ENCODE results near the gene IL1F10. TPM values are rescaled to one million over a fixed set of nuclear protein-coding genes. Genes with fewer than 3 reads are reported as not detected.

The IL1F10 gene
- total and polyA plus RNA-seq, 2 donors (not counting 3 experiments of a cell fraction or from before 2014, with no cell fraction given): not detected

DNA sequence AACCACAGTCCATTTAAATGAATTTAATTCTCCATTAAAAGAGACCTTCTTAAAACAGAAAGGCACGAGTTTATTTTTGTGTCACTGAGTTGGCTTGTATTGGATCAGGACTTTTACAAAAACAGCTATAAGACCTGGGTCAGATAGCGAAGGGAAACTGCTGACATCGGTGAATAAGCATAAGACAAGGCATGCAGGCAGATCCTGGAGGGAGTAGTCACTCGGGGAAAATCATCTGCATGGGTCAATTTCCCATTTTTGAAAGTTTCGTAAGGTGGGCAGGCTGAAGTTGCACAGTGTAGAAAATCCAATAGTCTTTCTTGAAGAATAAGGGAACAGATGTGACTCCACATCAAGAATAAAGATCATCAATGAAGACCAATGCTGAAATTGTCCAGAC is 28.1 kb upstream of the IL1F10 start:
- Histone ChIP-seq H3K27ac (ENCODE audit: insufficient read depth, low read depth, low read length) (no peak overlapping the region), H3K9me3 (replicated peaks; ENCODE audit: control insufficient read depth, insufficient read depth, low read length) (no peaks in the 10 kb centered on the region), H3K4me1 (ENCODE audit: control insufficient read depth, extremely low read depth, insufficient read depth, low read length) (no peaks in the 10 kb centered on the region), H3K36me3 (ENCODE audit: control insufficient read depth in 2 of 2, extremely low read depth in 1 of 2, insufficient read depth in 2 of 2, low read length in 2 of 2) (no peaks in the 10 kb centered on the region), H2AFZ (ENCODE audit: low read depth, low read length) (no peak overlapping the region), H3K4me3 (replicated peaks in 1 of 3; ENCODE audit: insufficient read depth in 1 of 3, low read depth in 1 of 3, low read length in 3 of 3) (no peak overlapping the region), H3K9ac (replicated peaks; ENCODE audit: extremely low read depth, insufficient read depth, low read length) (no peak overlapping the region), H3K79me2 (ENCODE audit: control insufficient read depth, insufficient read depth, low read length) (no peaks in the 10 kb centered on the region), H3K27me3 (ENCODE audit: control insufficient read depth in 2 of 2, insufficient read depth in 2 of 2, low read length in 2 of 2) (peaks cover 0 to 3% of the 10 kb centered on the region in 2 experiments), H4K20me1 (replicated peaks; ENCODE audit: control insufficient read depth, extremely low read depth, insufficient read depth, low read length) (no peaks in the 10 kb centered on the region), H3K9me1 (replicated peaks; ENCODE audit: control insufficient read depth, extremely low read depth, insufficient read depth, low read length) (no peaks in the 10 kb centered on the region), H3K4me2 (ENCODE audit: insufficient read depth, low read length) (no peak overlapping the region)
- TF ChIP-seq, protein P1, sequence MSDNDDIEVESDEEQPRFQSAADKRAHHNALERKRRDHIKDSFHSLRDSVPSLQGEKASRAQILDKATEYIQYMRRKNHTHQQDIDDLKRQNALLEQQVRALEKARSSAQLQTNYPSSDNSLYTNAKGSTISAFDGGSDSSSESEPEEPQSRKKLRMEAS (IDR thresholded peaks at IDR 0.05; ENCODE audit: insufficient read depth, insufficient read length): no peak
- TF ChIP-seq EZH2 (IDR thresholded peaks at IDR 0.05; ENCODE audit: borderline replicate concordance, low read depth, low read length, severe bottlenecking): no peak
- no peak for TF ChIP-seq POLR2AphosphoS5 (IDR thresholded peaks at IDR 0.05; ENCODE audit: insufficient read depth, low read depth, low read length)
- TF ChIP-seq FOS (IDR thresholded peaks at IDR 0.05; ENCODE audit: borderline replicate concordance, insufficient read depth, low read length): no peak
- TF ChIP-seq MYC (IDR thresholded peaks at IDR 0.05; ENCODE audit: low read depth, low read length): no peak
- TF ChIP-seq JUN (IDR thresholded peaks at IDR 0.05; ENCODE audit: borderline replicate concordance, insufficient read depth, insufficient read length, low read depth): no peak
- TF ChIP-seq POLR2A (IDR thresholded peaks at IDR 0.05; ENCODE audit: low read depth, low read length): no peak
- no peak for TF ChIP-seq GATA2 (IDR thresholded peaks at IDR 0.05; ENCODE audit: insufficient read depth, insufficient read length, low read depth, low read length)
- TF ChIP-seq, protein P2, sequence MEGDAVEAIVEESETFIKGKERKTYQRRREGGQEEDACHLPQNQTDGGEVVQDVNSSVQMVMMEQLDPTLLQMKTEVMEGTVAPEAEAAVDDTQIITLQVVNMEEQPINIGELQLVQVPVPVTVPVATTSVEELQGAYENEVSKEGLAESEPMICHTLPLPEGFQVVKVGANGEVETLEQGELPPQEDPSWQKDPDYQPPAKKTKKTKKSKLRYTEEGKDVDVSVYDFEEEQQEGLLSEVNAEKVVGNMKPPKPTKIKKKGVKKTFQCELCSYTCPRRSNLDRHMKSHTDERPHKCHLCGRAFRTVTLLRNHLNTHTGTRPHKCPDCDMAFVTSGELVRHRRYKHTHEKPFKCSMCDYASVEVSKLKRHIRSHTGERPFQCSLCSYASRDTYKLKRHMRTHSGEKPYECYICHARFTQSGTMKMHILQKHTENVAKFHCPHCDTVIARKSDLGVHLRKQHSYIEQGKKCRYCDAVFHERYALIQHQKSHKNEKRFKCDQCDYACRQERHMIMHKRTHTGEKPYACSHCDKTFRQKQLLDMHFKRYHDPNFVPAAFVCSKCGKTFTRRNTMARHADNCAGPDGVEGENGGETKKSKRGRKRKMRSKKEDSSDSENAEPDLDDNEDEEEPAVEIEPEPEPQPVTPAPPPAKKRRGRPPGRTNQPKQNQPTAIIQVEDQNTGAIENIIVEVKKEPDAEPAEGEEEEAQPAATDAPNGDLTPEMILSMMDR (IDR thresholded peaks at IDR 0.05; ENCODE audit: extremely low read depth in 1 of 2, insufficient read depth in 1 of 2, low read depth in 1 of 2, low read length in 2 of 2): no peak
- no TSS peak for BruUV-seq (replicated peaks)
- CTCF ChIA-PET: no interaction called here
- dilution Hi-C loops (cut with MboI; ENCODE audit: extremely low pct_ligation_motif_present, low sequenced_read_pairs) (no loop called here), intact Hi-C loops (cut with micrococcal nuclease) (no loop called here)
- POLR2A ChIA-PET: no interaction called here
- no peak for DNase-seq (ENCODE audit: low read depth, low spot score)
- no peak for FAIRE-seq

Measured in endothelial cell of umbilical vein (primary cell).